Measurements from ENCODE around the gene POMGNT1. TPM values are rescaled to one million over a fixed set of nuclear protein-coding genes. Genes with fewer than 3 reads are reported as not detected.

Gene POMGNT1
- total and polyA plus RNA-seq, 10 of the 15 experiments (the other 5 are each of a cell fraction or from before 2014, with no cell fraction given): 8.6 to 35.2 (median 29.5) TPM

GRCh38 chr1:46247436-46248121 lies 49.3 kb upstream of the POMGNT1 start, which contains the start of gene RAD54L (continued):
- TF ChIP-seq PRDM15 (CRISPR knock-in tag; IDR thresholded peaks at IDR 0.05) (no peak), SPI1 (IDR thresholded peaks at IDR 0.05; ENCODE audit: borderline replicate concordance, insufficient read depth, low read depth, low read length) (0 out of 2 replicates have a peak, but pooled peaks have one; percentile 4), ELK1 (IDR thresholded peaks at IDR 0.05; ENCODE audit: low read depth, low read length) (peak; percentile 59; the same call in 1 of the 2 replicates), RAD21 (IDR thresholded peaks at IDR 0.05; ENCODE audit: insufficient read depth, low read depth, low read length) (no peak), SREBF1 (IDR thresholded peaks at IDR 0.05; ENCODE audit: low read length) (no peak), MEF2B (IDR thresholded peaks at IDR 0.05; ENCODE audit: partially characterized antibody, poor library complexity, severe bottlenecking) (no peak), PAX5 (IDR thresholded peaks at IDR 0.05; ENCODE audit: borderline replicate concordance, low read depth, low read length) (peak; percentile 72; the same call in 1 of the 2 replicates), ZBTB4 (CRISPR knock-in tag; IDR thresholded peaks at IDR 0.05) (no peak), NFIC (IDR thresholded peaks at IDR 0.05; ENCODE audit: low read depth, low read length) (no peak), NR2C2 (IDR thresholded peaks at IDR 0.05; ENCODE audit: borderline replicate concordance, control insufficient read depth, insufficient read length, low read depth) (peak; percentile 93), CEBPB (IDR thresholded peaks at IDR 0.05; ENCODE audit: borderline replicate concordance in 1 of 2, low read depth in 2 of 2, low read length in 2 of 2) (no peak), CHD4 (IDR thresholded peaks at IDR 0.05) (no peak), CBX5 (IDR thresholded peaks at IDR 0.05; ENCODE audit: low read depth) (no peak), HCFC1 (IDR thresholded peaks at IDR 0.05; ENCODE audit: low read length) (peak; percentile 62), BCLAF1 (IDR thresholded peaks at IDR 0.05) (no peak), TCF12 (IDR thresholded peaks at IDR 0.05; ENCODE audit: low read depth, low read length) (peak; percentile 47; the same call in 1 of the 2 replicates), ZBED1 (IDR thresholded peaks at IDR 0.05; ENCODE audit: borderline replicate concordance) (no peak)
